ENCODE data around the gene SH3RF3. TPM values are rescaled to one million over a fixed set of nuclear protein-coding genes. Genes with fewer than 3 reads are reported as not detected.

Gene SH3RF3
- polyA plus RNA-seq, 12 donors = 3.3 to 7.5 (median 4.7) TPM; not detected in 1

DNA sequence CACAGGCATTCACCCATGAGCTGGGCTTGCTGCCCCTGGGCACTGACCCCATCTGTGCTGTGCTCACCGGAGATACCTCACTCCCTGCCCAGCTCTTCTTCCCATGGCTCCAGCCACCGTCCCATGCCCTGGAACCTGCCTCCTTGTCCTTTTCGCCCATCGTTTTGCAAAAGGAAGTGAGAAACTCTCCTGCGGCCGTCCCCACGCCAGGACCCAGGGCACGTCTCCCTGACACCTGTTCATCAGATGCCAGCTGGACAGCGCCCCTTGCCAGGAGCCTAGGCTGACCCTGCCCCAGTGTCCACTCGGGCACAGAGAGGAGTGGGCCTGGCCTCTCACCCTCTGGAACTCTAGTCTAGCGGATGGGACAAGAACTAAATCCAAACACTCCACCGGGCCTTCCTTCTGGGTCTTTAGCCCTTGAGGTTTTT, 246.1 kb downstream of the SH3RF3 start:
- DNase-seq = no peak

DNA sequence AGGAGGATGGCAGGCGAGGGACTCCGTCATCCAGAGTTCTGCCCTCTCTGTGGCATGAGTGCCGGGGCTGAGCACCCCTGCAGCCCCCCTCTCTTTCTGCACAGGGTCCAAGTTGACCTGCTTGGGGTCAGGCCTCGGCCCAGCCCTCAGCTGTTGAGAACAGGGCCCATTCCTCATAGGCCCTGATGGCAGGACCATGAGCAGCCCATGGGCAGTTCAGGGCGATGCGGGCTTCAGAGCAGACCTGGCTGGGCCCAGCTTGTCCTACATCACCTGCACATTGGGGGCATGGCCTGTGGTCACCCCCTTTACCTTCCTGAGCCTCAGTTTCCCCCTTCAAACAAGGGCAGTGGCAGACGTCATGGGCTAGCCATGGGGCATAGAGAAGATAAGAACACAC, 246.7 kb downstream of the SH3RF3 start:
- no peak for DNase-seq

DNA sequence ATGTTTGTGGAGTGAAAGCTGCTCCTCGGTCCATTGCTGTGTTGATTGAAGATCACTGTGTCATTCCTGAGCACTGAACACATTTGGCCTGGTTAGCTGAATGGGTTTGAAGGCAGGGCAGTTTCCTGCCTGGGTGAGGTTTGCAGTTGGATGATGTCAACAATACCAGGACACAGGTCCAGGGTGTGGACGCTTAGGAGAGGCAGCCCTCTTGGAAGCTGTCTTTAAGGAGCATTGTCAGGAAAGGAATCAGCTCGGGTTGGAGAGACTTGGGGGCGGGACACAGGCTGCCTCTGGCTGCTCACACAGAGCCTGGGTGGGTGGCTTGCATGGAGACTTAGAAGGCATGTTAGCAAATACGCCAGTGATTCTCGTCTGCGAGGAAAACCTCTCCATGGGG, 247.1 kb downstream of the SH3RF3 start:
- no peak for DNase-seq

DNA sequence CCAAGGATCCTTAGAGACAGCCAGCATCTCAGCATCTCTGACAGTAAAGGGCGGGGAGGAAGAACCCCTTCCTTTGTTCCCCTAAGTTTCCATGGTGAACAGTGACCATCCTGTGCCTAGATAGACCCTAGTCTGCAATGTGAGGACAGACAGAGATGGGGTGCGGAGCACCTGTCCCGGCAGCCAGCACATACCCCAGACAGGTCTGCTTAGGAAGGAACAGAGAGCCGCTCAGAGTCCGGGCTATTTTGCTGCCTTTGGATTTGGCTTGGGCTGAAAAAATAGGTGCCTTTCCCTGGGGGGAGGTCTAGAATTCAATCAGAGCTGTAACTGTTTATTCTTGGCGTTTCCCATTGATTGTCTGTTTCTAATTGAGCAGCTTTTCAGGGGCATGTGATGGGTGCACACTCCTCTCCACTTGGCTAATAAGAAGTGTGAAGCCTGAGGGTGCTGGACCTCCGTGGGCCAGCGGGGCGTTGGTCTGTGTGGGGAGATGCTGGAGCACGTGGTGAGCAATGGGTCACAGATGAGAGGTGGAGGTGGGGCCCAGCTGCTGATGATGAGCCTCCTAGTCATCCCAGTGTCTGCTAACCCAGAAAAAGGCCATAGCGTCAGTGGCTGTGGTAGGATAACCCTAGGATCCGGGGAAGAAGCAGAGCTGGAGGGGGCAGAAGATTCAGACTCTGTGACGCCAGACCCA, 247.9 kb downstream of the SH3RF3 start:
- DNase-seq = no peak

DNA sequence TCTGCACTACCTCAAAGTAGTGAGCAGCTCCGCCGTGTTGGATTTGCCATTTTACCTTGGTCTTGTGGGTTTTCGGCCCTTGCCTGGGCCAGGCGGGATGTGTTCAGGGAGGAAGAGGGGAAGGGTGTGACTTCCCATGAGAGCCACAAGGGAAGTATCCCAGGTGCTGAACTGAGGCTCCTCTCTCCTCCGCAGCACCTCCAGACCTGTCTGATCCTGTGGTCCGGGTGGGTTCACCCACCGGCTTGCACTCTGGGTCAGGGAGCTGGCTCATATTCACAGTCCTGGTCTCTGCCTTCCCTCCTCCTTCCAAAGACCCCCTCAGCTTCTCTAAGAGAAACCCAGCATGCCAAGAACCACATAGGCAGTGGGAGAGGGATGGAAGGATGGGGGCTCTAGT, 249.0 kb downstream of the SH3RF3 start:
- DNase-seq = no peak

DNA sequence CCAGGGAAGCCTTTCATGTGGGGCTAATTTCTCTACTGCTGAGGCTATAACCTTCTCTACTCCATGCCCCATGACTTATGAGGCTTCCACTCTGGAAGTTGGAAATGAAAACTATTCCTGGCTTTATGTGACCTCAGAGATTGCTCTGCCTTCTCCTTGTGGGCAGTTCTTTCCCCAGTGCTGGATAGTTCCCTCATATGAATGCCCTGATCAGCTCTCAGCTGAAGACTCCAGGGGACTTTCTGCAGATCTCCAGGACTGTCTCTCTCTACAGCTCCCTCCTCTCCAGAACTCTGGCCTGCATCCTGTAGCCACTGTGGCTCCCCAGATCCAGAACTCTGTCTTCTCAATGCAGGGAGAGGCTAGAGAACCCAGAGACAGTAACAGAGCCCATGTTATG, 249.7 kb downstream of the SH3RF3 start:
- no peak for DNase-seq

DNA sequence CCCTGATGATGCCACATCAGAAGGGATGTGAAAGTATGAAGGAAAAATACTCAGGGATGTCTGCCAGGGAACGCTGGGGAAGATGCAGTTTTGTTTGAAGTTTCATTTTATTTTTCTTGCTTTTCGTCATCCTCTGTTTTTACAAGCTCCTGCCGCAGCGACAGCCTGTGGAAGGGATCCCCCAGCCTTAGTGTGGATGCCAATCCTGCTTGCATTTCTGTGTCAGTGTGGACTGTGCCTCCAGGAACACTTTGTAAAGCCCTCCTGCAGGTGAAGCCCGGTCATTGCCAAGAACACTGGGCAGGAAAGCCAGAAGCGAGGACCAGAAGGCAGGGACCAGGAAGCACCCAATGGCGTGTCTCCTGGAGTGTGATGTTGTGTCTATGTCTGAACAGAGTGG, 250.5 kb downstream of the SH3RF3 start:
- no peak for DNase-seq

DNA sequence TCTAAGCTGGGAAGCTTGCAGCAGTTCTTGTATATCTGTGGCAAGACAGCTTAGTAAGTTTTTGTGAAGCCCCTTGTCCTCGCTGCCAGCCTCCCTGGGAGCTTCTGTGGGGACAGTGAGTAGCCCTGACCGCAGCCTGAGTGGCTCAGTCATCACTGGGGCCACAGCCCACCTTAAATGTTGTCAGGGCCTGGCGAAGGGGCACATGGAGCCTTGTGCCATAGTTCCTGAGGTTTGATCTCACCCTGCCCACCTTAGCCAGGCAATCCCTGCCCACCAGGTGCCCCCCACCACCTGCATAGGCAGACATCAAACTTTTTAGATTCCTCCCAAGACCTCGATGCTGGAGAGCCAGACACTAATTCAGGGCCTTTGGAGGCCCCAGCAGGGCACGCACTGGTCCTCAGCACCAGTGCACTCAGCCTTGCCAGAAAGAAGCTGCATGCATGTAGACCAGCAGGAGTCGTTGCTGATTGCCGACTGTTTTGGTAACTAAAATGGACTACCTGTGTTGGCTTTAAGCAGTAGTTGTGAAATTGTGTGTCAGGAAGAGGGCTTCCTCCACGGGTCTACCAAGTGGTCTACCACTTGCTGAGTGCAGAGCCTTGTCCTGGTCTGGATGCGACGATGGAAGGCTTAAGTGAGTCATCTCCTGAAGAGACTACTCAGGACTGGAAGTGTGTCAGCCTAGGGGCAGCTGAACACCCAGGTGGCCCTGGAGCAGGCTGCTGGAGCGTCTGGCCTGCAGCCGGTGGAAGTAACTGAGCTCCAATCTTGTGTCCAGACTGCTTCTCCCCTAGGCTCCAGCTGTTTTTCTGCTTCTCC, 251.7 kb downstream of the SH3RF3 start:
- DNase-seq = no peak

DNA sequence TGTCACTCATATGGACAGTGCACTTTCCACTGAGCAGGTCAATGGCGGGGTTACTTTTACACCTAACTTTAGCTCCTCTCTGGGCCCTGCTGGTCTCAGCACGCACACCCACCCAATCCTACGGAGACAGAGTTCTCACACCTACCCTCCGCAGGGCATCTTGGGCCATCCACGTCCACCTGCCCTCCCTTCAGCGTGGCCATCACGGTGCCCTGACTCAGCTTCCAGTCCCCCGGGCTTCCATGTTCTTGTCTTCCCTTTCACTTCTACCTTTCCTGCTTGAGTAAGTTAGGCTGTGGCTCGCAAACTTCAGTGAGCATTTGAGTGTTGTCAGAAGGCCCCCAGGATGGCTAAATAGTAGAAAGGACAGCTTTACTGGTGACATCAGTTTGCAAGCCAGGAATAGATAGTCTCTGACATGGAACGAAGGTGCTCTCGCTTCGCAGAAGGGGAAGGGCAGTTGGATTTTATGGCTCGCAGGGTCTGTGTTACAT, 252.4 kb downstream of the SH3RF3 start:
- DNase-seq = no peak

DNA sequence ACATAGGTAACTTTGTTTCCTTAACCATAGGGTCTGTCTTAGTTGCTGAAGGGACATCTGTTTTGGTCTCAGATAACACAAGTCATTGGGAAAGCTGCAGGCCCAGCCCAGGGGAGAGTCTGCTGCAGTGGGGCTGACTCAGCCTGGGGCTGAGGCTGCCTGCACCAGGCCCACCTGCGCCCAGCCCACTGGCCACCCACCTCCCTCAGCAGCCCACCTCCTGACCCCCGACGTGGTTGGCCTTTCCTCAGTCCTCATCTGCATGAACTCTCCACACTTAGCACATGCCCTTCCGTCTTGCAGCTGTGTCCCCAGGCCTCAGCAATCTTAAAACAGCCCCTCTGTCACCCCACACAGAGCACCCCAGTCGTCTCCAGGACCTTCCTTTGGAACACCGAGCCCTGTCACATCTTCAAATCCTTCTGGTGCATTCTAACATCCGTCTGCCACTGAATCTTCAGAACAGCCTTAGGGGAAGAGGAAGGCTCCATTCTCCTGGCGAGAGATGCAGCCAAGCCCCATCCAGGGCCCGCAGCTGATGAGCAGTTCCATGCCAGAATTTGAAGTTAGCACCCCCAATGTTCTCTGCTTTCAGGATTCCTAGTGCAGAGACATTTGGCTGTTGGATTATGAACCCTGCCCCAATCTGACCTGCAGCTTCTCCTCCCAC, 253.4 kb downstream of the SH3RF3 start:
- DNase-seq = no peak

DNA sequence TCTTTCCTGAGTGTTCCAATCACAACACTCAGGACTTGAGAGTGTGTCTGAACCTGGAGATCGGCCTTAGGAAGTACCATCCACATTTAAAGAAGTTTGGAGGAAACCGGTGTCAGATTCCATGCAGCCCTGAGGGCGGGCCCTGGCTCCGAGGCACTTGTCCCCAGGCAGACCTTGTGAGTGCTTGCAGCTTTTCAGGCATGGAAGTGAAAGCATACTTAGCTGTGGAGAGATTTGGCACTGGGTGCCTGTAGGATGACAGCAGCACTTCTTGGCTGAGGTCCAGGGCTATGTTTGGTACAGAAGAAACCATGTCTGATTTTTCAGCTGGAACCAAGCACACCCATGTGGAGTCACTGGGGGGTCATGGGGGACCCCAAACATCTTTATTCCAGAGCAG, 253.9 kb downstream of the SH3RF3 start:
- peak; percentile 63 for DNase-seq

DNA sequence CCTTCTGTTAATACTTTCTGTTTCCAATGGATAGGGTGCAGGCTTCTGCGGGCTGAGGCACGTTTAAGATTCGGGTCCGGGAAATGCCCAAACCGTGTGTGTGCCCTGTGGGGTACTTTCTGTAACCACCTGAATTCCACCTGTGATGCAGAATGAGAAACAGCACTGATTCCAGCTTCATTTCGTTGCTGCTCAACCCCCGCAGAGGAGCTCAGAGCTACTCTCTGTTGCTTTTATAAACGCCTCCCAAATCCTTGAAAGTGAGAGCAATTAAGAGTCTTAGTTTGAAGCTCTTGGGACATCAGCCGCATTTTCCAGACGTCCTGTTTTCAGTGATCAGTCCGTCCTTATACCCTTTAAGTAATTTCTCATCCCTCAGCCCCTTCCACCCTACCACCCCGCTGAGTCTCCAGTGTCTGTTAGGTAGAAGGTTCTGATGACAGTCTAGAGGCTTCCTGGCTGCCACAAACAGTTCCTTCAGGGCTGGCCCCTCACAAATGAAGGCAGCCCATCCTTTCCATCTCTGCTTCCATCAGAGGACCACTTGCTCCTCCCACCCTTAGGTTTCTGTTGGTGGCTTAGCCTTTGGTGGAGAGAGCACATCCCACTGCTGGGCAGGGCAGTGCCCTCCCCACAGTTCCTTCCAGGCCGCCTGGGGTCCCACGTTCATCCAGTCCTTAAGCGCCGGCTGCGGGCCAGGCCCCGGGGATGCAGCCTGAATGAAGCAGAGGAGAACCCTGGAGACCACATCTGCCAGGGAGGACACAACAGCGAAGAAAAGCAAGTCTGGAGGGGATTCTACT, 254.7 kb downstream of the SH3RF3 start:
- DNase-seq = no peak

DNA sequence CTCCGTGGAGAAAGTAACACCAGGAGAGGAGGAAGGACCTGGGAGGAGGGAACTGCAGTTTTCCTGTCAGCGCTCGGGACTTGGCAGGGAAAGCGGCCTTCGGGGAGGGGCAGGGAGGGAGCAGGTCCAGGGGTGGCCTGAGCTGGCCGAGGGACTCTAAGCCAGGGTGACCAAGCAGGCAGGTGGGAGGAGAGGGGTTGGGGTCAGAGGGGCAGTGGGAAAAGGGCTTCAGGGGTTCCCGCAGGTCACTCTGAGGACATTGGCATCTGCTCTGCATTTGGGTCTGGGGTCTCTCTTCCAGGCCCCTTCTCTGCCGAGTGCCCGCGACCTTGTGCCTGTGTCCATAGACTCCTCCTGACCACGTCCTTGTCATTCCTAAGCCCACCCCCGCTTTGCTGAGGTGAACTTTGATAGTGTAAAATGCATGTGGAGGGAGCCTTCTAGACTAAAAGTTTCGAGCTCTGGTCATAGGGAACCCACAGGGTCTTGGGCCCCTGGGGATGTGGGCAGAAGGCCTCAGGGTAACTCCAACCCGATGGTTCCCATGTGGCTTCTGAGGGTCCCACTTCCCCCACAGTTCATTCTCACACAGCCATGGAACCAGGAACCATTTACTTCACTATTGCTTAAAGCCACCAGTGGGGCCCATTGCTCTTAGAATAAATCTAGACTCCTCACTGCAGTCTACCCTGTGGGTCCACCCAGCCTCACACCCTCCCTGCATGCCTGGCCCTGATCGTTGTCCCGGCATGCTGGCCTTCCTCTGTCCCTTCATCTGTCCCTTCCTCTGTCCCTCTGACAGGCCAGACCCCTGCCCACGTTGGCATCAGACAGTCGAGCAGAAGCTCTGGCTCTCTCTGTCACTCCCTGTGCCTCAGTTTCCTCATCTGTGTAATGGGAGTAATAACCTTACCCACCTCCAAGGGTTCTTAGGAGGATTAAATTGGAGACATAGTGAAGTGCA, 255.6 kb downstream of the SH3RF3 start:
- DNase-seq = no peak

DNA sequence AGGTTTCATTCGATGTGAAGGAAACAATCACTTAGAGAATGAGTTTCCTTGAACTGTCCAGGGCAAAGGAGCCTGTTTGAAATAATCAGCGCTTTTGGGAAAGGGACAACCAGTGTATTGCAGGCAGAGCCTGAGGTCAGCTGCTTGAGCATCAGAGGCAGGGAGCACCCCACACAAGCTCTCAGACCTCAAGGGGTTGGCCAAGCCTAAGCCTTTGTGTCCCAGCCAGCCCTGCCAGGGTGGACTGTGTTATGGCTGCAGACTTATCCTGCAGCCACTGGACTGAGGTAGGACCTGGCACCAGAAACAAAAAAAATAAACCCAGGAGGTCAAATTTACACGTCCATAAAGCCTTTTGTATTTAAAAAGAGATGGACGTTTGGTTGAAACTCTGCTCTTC, 256.5 kb downstream of the SH3RF3 start:
- DNase-seq = no peak

DNA sequence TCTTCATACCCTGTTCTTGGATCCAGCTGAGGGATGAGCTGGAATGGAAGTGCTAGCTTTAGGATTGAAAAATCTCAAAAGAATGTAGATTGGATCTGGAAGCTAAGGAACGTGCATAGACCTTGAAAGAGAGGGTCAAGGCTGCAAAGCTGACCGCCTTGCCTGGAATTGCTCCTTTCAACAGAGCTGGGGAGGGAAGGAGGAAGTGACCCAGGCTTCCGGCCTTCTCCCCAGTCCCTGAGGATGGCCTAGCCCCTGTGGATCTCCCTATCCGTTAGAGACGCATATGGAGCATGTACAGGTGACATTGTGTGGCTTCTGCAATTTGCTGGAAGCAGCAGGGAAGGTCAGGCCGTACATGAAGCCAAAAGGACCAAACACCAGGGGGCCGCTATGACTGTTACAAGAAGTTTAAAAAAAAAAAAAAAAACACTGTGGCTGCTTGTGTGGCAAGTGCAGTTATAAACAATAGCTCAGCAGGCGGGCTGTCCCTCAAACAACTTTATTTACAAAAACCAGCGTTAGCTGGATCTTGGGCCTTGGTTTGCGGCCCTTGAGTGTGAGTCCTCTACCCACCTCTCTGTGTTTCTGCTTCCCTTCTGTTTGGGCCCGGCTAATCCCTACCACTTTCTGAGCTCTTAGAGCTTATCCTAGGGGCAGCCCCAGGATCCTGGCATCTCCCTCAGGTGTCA, 257.1 kb downstream of the SH3RF3 start:
- DNase-seq = no peak

DNA sequence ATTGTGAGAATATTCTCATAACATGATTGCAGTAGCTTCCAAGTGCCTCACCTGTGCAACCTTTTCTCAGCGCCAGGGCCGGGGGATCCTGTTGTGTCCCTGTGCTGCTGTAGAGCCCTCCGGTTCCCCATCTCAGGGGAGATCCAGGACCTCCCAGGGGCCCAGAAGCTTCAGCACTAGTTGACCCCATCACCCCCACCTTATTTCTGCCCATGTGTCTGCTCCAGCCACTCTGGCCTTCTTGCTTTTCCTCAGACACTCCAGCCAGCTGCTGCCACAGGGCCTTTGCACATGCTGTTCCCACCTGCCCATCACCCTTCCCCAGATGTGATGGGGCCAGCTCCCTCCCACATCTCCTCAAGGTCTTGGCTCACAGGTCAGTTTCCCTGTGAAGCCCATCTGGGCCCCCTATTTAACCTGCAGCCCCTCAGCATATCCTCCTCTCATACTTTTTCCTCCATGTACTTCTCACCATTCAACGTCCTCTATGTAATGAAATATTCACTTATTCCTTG, 258.3 kb downstream of the SH3RF3 start:
- DNase-seq = no peak

DNA sequence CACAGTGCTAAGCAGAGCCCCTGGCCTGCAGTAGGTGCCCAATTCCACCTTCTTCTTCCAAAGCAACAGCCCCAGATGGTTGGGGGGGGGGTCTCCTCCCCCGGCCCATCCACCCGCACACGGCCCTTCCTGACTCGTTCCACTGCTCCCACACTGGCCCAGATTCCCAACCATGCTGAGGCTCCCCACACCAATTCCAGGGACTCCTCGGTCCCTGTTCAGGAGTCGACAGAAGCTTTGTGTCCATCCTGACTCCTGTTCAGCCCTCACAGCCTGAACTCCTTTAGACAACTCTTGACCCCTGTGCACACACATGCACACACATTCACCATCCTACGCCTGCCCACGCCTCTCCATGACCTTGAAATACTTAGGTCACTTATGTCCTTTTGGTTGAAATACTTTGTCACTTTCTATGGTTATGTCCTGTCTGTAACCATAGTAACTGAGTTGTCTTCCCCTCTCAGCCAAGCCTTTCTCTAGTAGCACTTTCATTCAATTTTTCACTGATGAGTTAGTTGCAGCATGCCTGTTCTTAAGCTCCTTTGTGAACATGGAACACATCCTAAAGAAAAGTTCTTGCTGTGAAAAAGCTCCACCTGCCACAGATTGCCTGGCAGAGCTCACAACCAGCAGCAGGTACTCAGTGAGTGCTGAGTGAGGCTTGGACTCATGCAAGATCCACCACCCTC, 258.9 kb downstream of the SH3RF3 start:
- no peak for DNase-seq

DNA sequence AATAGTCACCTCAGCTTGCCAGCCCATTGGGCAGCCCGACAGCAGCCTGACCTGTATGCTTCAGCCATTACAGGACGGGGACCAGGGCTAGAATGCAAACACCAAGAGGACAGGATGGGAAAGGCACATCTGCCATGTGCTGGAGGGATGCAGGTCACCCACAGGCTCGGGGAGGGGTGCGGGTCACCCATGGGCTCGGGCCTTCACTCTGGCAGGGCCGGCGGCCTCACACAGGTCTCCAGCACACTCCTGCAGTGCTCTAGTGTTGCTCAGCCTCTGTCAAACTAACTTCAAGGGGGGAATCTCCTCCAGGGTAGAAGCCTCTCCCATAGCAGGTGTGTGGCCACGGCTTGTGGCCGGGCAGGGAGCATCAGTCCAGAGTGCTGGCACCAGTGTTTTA, 262.2 kb downstream of the SH3RF3 start:
- no peak for DNase-seq

DNA sequence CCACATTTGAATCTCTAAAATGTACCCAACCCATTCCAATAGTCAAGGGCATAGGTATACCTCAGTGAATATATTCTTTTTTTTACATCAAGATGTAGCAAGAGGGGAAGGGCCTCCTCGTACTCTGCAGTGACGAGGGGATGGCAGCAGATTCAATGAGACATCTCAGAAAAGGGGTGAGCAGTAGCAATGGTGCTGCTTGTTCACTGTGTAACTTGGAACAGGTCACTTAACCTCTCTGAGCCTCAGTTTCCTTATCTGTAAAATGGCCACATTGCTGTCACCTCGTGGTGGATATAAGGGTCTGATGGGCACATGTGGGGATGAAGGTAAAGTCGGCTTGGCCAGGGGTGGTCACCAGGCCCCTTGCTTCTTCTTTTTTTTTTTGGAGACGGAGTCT, 263.1 kb downstream of the SH3RF3 start:
- no peak for DNase-seq

All from muscle of arm (tissue), 12 donors.